ENCODE results near the gene IZUMO2.
"Not testable (repeated sequence)": the region's sequence is repeated elsewhere in the genome, so short reads cannot be mapped to it uniquely, and the experiment has no call there.

Gene IZUMO2

DNA sequence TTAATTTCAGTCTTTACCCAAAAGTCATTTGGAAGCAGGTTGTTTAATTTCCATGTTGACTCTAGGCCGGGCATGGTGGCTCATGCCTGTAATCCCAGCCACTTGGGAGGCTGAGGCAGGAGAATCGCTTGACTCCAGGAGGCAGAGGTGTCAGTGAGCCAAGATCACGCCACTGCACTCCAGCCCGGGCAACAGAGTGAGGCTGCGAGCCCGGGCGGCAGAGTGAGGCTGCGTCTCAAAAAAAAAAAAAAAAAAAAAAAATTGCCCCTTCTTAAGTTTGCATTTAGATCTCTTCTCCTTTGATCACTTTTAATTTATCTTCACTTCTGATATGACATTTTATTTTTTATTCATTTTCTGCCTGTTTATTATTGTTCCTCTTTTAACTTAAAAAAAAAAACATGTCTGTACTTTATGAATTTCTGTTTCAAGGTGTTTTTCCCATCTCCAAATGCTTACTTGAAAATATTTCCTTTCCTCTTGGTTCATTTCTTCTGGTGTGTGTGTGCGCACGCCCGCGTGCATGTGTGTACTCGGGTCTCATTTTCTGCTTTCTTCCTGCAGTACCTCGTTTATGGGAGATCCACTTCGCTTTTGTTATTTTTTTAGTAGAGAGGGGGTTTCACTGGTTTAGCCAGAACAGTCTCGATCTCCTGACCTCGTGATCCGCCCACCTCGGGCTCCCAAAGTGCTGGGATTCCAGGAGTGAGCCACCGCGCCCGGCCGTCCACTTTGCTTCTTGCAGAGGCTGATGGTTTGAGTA lies 26.3 kb downstream of the IZUMO2 start:
- DNase-seq (ENCODE audit: low read depth, low spot score) = not testable (repeated sequence)

DNA sequence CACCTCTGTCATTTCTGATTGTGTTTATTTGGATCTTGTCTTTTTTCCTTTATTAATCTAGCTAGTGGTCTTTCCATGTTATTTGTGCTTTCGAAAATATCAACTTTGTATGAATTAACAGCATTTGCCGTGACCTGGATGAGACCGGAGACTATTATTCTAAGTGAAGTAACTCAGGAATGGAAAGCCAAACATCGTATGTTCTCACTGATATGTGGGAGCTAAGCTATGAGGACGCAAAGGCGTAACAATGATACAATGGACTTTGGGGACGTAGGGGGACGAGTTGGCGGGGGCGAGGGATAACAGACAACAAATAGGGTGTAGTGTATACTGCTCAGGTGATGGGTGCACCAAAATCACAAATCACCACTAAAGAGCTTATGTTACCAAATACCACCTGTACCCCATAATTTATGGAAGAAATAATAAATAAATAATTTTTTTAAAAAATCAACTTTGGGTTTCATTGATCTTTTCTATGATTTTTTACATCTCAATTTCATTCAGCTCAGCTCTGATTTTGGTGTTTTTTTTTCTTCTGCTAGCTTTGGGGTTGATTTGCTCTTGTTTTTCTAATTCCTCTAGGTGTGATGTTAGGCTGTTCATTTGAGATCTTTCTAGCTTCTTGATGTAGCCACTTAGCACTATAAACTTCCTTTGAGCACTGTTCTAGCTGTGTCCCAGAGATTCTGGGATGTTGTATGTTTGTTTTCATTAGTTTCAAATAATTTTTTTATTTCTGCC lies 27.1 kb downstream of the IZUMO2 start:
- DNase-seq (ENCODE audit: low read depth, low spot score) = not testable (repeated sequence)

- not testable (repeated sequence) for DNase-seq (ENCODE audit: low read depth, low spot score)
Measured at GRCh38 chr19:50134777-50135719, 28.0 kb downstream of the IZUMO2 start.

GRCh38 chr19:50133518-50134492 lies 29.3 kb downstream of the IZUMO2 start:
- not testable (repeated sequence) for DNase-seq (ENCODE audit: low read depth, low spot score)

DNA sequence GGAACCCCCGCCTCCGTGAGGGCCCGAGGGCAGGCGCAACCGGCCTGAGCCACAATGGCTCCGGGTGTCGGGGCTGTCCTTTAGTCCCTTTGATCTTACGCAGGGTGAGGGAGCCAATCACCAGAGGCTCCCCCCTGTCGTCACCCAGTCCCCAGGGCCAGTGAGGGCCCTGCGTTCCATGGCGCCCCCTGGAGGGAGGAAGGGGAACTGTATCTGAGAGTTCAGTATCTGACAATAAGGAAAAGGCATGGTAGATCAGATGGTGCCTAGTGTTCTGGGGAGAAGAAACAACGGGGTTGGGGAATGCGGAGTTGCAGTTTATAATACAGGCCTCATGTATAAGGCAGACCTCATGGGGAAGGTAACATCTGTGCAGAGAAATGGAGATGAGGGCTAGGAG lies 59.1 kb downstream of the IZUMO2 start:
- not testable (repeated sequence) for DNase-seq (ENCODE audit: low read depth, low spot score)

DNA sequence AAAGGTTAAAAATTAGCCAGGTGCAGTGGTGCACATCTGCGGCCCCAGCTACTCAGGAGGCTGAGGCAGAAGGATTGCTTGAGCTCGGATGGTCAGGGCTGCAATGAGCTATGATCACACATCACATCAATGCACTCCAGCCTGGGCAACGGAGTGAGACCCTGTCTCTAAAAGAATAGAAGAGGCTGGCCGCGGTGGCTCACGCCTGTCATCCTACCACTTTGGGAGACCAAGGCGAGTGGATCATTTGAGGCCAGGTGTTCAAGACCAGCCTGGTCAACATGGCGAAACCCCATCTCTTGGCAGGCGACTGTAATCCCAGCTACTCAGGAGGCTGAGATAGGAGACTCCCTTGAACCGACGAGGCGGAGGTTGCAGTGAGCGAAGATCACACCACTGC lies 59.7 kb downstream of the IZUMO2 start:
- DNase-seq (ENCODE audit: low read depth, low spot score) = not testable (repeated sequence)
